NOMO-1 treated with dmso at 0.1 percent for 144 hours (cell line): ENCODE results near the gene PJA2.
"Not testable (repeated sequence)": the region's sequence is repeated elsewhere in the genome, so short reads cannot be mapped to it uniquely, and the experiment has no call there.

ENCODE experiments used
- DNase-seq: peaks from one replicate; lab custom pipeline; 2025; ENCODE audit not compliant: unreplicated experiment; lab: John Stamatoyannopoulos, UW

The PJA2 gene

GRCh38 chr5:109313127-109313526 lies 96.6 kb downstream of the PJA2 start:
- no peak for DNase-seq

DNA sequence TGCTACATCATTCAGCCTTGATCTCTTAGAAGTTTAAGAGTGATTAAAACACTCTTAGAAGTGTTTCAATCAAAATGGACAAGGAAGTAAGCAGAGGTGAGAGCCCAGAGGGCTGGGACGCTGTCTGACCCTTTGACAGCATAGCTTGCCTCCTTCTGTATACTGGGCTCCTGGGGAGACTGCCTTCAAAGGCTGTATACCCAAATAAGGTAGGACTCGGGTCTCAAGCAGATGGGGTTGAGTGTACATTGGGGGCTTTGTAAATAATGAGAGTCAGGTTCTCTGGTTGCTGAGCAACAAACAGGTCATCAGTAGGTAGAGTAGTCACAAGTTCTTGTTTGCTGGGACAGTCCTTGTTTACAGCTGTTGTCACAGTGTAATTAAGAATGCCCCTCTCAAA lies 97.1 kb downstream of the PJA2 start:
- no peak for DNase-seq

GRCh38 chr5:109310315-109310714 lies 99.5 kb downstream of the PJA2 start:
- DNase-seq, result no peak

- no peak for DNase-seq
Measured at GRCh38 chr5:109309326-109310063, 100.3 kb downstream of the PJA2 start.

GRCh38 chr5:109307951-109308350 lies 101.8 kb downstream of the PJA2 start:
- no peak for DNase-seq

GRCh38 chr5:109307456-109307855 lies 102.3 kb downstream of the PJA2 start:
- DNase-seq, result no peak

GRCh38 chr5:109305352-109305751 lies 104.4 kb downstream of the PJA2 start:
- no peak for DNase-seq

- DNase-seq, result no peak
Measured at GRCh38 chr5:109304309-109304708, 105.5 kb downstream of the PJA2 start.

DNA sequence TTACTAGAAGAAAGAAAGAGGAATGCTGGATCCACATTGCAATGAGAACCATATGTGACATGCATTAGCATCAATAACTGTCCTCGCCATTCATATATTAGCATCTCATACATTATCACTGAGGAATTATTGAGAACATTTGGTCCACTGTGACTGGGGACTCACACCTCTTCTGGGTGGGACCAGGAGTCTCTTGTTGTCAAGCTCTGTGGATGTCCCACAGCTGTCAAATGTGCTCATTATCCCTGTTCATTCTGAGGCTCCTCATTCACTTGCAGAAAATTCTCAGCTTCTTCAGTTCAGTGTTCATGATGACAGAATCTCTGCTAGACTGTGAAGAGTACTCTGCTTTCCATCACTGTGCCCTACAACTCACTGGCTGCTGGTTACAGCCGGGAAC lies 109.4 kb downstream of the PJA2 start:
- no peak for DNase-seq

GRCh38 chr5:109299557-109299956 lies 110.2 kb downstream of the PJA2 start:
- no peak for DNase-seq

- DNase-seq, result no peak
Measured at GRCh38 chr5:109298794-109299193, 111.0 kb downstream of the PJA2 start.

DNA sequence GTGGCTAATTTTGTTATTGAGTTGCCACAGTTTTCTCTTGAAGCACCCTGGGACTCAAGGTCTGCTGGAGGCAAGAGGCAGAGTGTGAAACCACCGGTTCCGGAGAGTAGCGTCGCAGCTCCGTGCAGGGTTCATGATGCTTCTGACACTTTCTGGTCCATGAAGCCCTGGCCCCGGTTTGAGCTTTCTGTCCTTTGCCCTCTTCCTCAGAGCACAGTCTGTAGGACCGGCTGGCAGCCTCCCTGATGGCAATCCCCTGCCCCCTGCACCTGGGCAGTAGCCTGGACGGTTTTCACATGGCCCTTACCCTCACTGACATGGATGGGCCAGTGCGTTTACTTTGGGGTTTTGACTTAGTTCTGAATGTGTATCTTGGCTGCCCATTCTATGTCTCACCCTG lies 111.9 kb downstream of the PJA2 start:
- no peak for DNase-seq

DNA sequence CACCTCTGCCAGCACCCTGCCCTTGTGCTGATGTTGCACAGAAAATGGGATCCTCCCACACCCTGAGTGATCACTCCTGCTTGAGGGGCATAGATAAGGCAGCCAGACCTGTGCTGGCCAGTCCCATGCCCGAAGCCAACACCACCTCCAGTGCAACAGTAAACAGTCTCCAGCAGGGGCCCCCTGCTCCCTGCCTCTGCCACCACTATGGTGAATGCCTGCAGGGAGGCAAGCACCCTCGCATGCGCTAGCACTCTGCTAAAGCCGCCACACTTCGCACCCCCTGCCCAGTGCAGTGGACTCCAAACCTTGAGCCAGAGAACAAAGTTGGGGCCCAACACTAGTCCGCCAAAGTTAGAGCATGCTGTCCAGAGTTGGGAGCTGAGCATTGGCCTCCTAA lies 118.7 kb downstream of the PJA2 start:
- no peak for DNase-seq

GRCh38 chr5:109290231-109290630 lies 119.5 kb downstream of the PJA2 start:
- no peak for DNase-seq

DNA sequence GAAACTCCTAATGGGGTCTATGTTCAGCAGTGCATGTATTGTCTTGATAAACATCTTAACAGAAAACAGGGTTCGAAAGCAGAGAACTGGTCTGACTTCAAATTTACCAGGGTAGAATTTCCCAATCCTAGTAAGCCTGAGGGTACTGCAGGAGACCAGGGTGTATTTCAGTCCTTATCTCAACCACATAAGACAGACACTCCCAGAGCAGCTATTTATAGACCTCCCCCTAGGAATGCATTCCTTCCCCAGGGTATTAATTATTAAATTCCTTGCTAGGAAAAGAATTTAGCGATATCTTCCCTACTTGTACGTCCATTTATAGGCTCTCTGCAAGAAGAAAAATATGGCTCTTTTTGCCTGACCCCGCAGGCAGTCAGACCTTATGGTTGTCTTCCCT lies 123.1 kb downstream of the PJA2 start:
- not testable (repeated sequence) for DNase-seq
